WTC11 (cell line): ENCODE results near the gene TEKT3. TPM values are rescaled to one million over a fixed set of nuclear protein-coding genes. Genes with fewer than 3 reads are reported as not detected.

Experiments
- ATAC-seq: fragments of 200-7000 bp; cut with Tn5 transposase; 2 replicates; pipeline ENCODE4 v1.10.0; 2021; ENCODE audit warnings: mild to moderate bottlenecking, moderate library complexity
- CTCF ChIA-PET: fragments of 300-600 bp; sonication (Branson Sonifier 250); formaldehyde crosslinking; loops from one replicate; lab custom pipeline; 2021; ENCODE audit warnings: antibody characterized with exemption; lab: Charles Lee
- POLR2A ChIA-PET: fragments of 350-600 bp; sonication (Branson Sonifier 250); formaldehyde crosslinking; loops from one replicate; lab custom pipeline; 2021; ENCODE audit warnings: antibody characterized with exemption; lab: Charles Lee
- DNase-seq: peaks from one replicate; pipeline ENCODE4 v3.0.0; 2021; ENCODE audit warnings: low spot score
- H3K27ac Mint-ChIP-seq: 2 replicates; pipeline ENCODE4 v1.8.0; 2021; ENCODE audit warnings: mixed read lengths
- H3K27me3 Mint-ChIP-seq: 2 replicates; pipeline ENCODE4 v1.8.0; 2021; ENCODE audit warnings: low read depth, mild to moderate bottlenecking, moderate library complexity, mixed read lengths
- H3K36me3 Mint-ChIP-seq: 2 replicates; pipeline ENCODE4 v1.8.0; 2021; ENCODE audit warnings: mixed read lengths
- H3K4me1 Mint-ChIP-seq: 2 replicates; pipeline ENCODE4 v1.8.0; 2022; ENCODE audit warnings: mixed read lengths
- H3K4me3 Mint-ChIP-seq: 2 replicates; pipeline ENCODE4 v1.8.0; 2021; ENCODE audit warnings: mild to moderate bottlenecking, moderate library complexity, mixed read lengths
- H3K9me3 Mint-ChIP-seq: 2 replicates; pipeline ENCODE4 v1.8.0; 2021; ENCODE audit warnings: mixed read lengths
- ETV6 ChIP-seq: sonication (generic); formaldehyde crosslinking; IDR thresholded peaks from 2 replicates; pipeline ENCODE4 v1.8.1; 2022; ENCODE audit warnings: mild to moderate bottlenecking, missing genetic modification reagents
- GABPB1 ChIP-seq: sonication (generic); formaldehyde crosslinking; IDR thresholded peaks from 2 replicates; pipeline ENCODE4 v1.8.1; 2023; ENCODE audit warnings: mild to moderate bottlenecking, missing genetic modification reagents
- HMGA2 ChIP-seq: fragments of 250-450 bp; sonication (Bioruptor Pico); IDR thresholded peaks from 2 replicates; pipeline ENCODE4 v1.4.0; 2021; ENCODE audit warnings: mild to moderate bottlenecking, moderate library complexity
- NFYB ChIP-seq: sonication (generic); formaldehyde crosslinking; conservative IDR thresholded peaks from 2 replicates; pipeline ENCODE4 v1.8.0; 2022; ENCODE audit warnings: low read depth, missing genetic modification reagents
- RELA ChIP-seq: sonication (generic); formaldehyde crosslinking; IDR thresholded peaks from 2 replicates; pipeline ENCODE4 v1.8.1; 2022; ENCODE audit warnings: missing genetic modification reagents, mild to moderate bottlenecking, borderline replicate concordance
- TP53 ChIP-seq: sonication (generic); formaldehyde crosslinking; IDR thresholded peaks from 2 replicates; pipeline ENCODE4 v1.8.1; 2023; ENCODE audit warnings: mild to moderate bottlenecking, missing genetic modification reagents
- ZNF317 ChIP-seq: sonication (generic); formaldehyde crosslinking; IDR thresholded peaks from 2 replicates; pipeline ENCODE4 v1.8.1; 2023; ENCODE audit warnings: low read depth, mild to moderate bottlenecking, moderate library complexity, missing genetic modification reagents, borderline replicate concordance
- total RNA-seq: library from RNA; stranded (reverse); gene quantifications from 3 replicates; pipeline ENCODE4 v1.2.3, GENCODE V29; 2021
- TF ChIP-seq, protein P1 (sequence below): fragments of 250-450 bp; sonication (Bioruptor Pico); IDR thresholded peaks from 2 replicates; pipeline ENCODE4 v1.9.0; 2021; ENCODE audit warnings: mild to moderate bottlenecking, borderline replicate concordance
- TF ChIP-seq, protein P2 (sequence below): sonication (generic); formaldehyde crosslinking; IDR thresholded peaks from 2 replicates; pipeline ENCODE4 v1.8.1; 2023; ENCODE audit warnings: mild to moderate bottlenecking, missing genetic modification reagents, moderate library complexity
- TF ChIP-seq, protein P3 (sequence below): sonication (generic); formaldehyde crosslinking; IDR thresholded peaks from 2 replicates; pipeline ENCODE4 v1.8.0; 2023; ENCODE audit warnings: missing genetic modification reagents
- TF ChIP-seq, protein P4 (sequence below): sonication (generic); formaldehyde crosslinking; IDR thresholded peaks from 2 replicates; pipeline ENCODE4 v1.8.0; 2022; ENCODE audit warnings: mild to moderate bottlenecking, missing genetic modification reagents
- TF ChIP-seq, protein P5 (sequence below): sonication (generic); formaldehyde crosslinking; IDR thresholded peaks from 2 replicates; pipeline ENCODE4 v1.8.0; 2022; ENCODE audit warnings: mild to moderate bottlenecking, missing genetic modification reagents
- TF ChIP-seq, protein P6 (sequence below): sonication (generic); formaldehyde crosslinking; IDR thresholded peaks from 2 replicates; pipeline ENCODE4 v1.8.0; 2022; ENCODE audit warnings: missing genetic modification reagents
- TF ChIP-seq, protein P7 (sequence below): sonication (generic); formaldehyde crosslinking; IDR thresholded peaks from 2 replicates; pipeline ENCODE4 v1.8.1; 2022; ENCODE audit warnings: low read depth, missing genetic modification reagents, borderline replicate concordance

Gene TEKT3
- total RNA-seq, 1 experiment from 2014 or later = 3.1 TPM

DNA sequence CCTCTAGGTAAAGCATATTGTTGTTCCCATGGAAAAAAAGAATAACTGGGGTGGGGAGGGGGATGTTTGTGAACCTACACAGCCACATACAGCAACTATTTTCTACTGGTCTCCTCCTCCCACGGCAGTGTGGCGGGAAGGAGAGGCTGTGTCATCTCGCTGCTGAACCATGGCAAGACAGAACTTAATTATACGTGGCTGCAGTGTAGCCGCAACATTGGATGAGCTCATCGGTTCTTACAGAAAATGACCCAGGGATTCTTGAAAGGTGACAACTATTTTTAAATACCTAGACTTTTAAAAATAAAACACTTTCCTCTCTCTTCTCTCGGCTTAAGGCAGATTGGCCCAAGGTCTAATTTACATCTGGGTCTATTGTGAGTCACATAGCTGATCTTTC lies 19.8 kb upstream of the TEKT3 start (continued):
- TF ChIP-seq, protein P1, sequence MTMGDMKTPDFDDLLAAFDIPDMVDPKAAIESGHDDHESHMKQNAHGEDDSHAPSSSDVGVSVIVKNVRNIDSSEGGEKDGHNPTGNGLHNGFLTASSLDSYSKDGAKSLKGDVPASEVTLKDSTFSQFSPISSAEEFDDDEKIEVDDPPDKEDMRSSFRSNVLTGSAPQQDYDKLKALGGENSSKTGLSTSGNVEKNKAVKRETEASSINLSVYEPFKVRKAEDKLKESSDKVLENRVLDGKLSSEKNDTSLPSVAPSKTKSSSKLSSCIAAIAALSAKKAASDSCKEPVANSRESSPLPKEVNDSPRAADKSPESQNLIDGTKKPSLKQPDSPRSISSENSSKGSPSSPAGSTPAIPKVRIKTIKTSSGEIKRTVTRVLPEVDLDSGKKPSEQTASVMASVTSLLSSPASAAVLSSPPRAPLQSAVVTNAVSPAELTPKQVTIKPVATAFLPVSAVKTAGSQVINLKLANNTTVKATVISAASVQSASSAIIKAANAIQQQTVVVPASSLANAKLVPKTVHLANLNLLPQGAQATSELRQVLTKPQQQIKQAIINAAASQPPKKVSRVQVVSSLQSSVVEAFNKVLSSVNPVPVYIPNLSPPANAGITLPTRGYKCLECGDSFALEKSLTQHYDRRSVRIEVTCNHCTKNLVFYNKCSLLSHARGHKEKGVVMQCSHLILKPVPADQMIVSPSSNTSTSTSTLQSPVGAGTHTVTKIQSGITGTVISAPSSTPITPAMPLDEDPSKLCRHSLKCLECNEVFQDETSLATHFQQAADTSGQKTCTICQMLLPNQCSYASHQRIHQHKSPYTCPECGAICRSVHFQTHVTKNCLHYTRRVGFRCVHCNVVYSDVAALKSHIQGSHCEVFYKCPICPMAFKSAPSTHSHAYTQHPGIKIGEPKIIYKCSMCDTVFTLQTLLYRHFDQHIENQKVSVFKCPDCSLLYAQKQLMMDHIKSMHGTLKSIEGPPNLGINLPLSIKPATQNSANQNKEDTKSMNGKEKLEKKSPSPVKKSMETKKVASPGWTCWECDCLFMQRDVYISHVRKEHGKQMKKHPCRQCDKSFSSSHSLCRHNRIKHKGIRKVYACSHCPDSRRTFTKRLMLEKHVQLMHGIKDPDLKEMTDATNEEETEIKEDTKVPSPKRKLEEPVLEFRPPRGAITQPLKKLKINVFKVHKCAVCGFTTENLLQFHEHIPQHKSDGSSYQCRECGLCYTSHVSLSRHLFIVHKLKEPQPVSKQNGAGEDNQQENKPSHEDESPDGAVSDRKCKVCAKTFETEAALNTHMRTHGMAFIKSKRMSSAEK (CRISPR knock-in tag) = no peak
- TF ChIP-seq, protein P2, sequence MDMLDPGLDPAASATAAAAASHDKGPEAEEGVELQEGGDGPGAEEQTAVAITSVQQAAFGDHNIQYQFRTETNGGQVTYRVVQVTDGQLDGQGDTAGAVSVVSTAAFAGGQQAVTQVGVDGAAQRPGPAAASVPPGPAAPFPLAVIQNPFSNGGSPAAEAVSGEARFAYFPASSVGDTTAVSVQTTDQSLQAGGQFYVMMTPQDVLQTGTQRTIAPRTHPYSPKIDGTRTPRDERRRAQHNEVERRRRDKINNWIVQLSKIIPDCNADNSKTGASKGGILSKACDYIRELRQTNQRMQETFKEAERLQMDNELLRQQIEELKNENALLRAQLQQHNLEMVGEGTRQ = no peak
- TF ChIP-seq HMGA2 (CRISPR knock-in tag) (no peak), GABPB1 (CRISPR knock-in tag) (no peak), ZNF317 (no peak)
- TF ChIP-seq, protein P3, sequence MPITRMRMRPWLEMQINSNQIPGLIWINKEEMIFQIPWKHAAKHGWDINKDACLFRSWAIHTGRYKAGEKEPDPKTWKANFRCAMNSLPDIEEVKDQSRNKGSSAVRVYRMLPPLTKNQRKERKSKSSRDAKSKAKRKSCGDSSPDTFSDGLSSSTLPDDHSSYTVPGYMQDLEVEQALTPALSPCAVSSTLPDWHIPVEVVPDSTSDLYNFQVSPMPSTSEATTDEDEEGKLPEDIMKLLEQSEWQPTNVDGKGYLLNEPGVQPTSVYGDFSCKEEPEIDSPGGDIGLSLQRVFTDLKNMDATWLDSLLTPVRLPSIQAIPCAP (CRISPR knock-in tag) = no peak
- TF ChIP-seq, protein P4, sequence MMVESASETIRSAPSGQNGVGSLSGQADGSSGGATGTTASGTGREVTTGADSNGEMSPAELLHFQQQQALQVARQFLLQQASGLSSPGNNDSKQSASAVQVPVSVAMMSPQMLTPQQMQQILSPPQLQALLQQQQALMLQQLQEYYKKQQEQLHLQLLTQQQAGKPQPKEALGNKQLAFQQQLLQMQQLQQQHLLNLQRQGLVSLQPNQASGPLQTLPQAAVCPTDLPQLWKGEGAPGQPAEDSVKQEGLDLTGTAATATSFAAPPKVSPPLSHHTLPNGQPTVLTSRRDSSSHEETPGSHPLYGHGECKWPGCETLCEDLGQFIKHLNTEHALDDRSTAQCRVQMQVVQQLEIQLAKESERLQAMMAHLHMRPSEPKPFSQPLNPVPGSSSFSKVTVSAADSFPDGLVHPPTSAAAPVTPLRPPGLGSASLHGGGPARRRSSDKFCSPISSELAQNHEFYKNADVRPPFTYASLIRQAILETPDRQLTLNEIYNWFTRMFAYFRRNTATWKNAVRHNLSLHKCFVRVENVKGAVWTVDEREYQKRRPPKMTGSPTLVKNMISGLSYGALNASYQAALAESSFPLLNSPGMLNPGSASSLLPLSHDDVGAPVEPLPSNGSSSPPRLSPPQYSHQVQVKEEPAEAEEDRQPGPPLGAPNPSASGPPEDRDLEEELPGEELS = no peak

DNA sequence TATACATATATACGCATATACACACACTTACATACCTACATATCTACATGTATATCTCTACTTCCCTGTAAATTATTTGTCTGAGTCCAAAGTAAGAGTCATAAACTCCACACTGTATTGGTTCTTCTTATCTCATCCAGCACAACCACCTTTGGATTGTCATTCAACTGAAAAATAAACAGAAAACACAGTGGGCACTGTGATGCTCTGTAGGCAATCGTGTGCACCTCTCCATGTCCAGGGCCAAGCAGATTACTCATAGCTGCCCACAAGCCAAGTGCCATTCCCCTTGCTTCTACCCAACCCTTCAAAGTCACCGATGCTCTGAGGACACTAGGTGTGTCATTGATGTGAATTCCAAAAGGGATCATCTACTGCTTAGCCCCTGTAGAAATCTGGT lies 12.9 kb upstream of the TEKT3 start:
- CTCF ChIA-PET = no interaction called here
- peaks cover 7% of the 10 kb centered on the region for H3K4me1 Mint-ChIP-seq
- TF ChIP-seq, protein P5, sequence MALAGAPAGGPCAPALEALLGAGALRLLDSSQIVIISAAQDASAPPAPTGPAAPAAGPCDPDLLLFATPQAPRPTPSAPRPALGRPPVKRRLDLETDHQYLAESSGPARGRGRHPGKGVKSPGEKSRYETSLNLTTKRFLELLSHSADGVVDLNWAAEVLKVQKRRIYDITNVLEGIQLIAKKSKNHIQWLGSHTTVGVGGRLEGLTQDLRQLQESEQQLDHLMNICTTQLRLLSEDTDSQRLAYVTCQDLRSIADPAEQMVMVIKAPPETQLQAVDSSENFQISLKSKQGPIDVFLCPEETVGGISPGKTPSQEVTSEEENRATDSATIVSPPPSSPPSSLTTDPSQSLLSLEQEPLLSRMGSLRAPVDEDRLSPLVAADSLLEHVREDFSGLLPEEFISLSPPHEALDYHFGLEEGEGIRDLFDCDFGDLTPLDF (CRISPR knock-in tag) = no peak
- TF ChIP-seq HMGA2 (CRISPR knock-in tag) = no peak
- TF ChIP-seq, all 79 proteins: peak for 0
- no peak overlapping the region for H3K4me3 Mint-ChIP-seq
- H3K9me3 Mint-ChIP-seq = peaks cover 19% of the 10 kb centered on the region
- H3K27me3 Mint-ChIP-seq = peaks cover 25% of the 10 kb centered on the region
- ATAC-seq (no peak), DNase-seq (no peak)
- POLR2A ChIA-PET = no interaction called here
- H3K27ac Mint-ChIP-seq = no peak overlapping the region
- no peaks in the 10 kb centered on the region for H3K36me3 Mint-ChIP-seq

DNA sequence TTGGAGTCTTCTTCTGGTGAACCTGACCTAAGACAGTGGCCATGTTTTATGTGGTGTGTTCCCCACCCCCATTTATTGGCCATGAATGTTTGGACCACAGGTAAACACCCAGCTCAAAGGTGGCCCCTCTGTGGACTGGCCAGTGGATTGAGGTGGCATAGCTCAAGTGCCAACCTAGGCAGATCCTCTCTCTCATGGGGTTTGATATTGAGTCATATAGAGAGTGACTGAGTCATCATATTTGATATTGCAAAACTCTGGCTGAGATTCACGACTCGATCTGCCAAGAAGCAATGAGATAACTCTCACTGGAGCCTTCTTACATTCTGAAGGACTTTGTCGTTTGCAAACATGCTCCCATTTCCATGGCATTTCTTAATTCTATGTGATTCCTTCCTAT lies 10.5 kb upstream of the TEKT3 start:
- POLR2A ChIA-PET = no interaction called here
- peaks cover 16% of the 10 kb centered on the region for H3K27me3 Mint-ChIP-seq
- DNase-seq (no peak), ATAC-seq (no peak)
- no peak overlapping the region for H3K4me3 Mint-ChIP-seq
- H3K27ac Mint-ChIP-seq = no peak overlapping the region
- H3K36me3 Mint-ChIP-seq = no peaks in the 10 kb centered on the region
- CTCF ChIA-PET = interaction anchor here (1.2 kb wide), 1 partner anchor 151 kb away, joined by 3 read pairs; no protein-coding TSS in a partner anchor
- peaks cover 7% of the 10 kb centered on the region for H3K4me1 Mint-ChIP-seq
- peaks cover 19% of the 10 kb centered on the region for H3K9me3 Mint-ChIP-seq
- TF ChIP-seq, protein P6, sequence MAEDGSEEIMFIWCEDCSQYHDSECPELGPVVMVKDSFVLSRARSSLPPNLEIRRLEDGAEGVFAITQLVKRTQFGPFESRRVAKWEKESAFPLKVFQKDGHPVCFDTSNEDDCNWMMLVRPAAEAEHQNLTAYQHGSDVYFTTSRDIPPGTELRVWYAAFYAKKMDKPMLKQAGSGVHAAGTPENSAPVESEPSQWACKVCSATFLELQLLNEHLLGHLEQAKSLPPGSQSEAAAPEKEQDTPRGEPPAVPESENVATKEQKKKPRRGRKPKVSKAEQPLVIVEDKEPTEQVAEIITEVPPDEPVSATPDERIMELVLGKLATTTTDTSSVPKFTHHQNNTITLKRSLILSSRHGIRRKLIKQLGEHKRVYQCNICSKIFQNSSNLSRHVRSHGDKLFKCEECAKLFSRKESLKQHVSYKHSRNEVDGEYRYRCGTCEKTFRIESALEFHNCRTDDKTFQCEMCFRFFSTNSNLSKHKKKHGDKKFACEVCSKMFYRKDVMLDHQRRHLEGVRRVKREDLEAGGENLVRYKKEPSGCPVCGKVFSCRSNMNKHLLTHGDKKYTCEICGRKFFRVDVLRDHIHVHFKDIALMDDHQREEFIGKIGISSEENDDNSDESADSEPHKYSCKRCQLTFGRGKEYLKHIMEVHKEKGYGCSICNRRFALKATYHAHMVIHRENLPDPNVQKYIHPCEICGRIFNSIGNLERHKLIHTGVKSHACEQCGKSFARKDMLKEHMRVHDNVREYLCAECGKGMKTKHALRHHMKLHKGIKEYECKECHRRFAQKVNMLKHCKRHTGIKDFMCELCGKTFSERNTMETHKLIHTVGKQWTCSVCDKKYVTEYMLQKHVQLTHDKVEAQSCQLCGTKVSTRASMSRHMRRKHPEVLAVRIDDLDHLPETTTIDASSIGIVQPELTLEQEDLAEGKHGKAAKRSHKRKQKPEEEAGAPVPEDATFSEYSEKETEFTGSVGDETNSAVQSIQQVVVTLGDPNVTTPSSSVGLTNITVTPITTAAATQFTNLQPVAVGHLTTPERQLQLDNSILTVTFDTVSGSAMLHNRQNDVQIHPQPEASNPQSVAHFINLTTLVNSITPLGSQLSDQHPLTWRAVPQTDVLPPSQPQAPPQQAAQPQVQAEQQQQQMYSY = no peak
- TF ChIP-seq, protein P7, sequence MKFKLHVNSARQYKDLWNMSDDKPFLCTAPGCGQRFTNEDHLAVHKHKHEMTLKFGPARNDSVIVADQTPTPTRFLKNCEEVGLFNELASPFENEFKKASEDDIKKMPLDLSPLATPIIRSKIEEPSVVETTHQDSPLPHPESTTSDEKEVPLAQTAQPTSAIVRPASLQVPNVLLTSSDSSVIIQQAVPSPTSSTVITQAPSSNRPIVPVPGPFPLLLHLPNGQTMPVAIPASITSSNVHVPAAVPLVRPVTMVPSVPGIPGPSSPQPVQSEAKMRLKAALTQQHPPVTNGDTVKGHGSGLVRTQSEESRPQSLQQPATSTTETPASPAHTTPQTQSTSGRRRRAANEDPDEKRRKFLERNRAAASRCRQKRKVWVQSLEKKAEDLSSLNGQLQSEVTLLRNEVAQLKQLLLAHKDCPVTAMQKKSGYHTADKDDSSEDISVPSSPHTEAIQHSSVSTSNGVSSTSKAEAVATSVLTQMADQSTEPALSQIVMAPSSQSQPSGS (CRISPR knock-in tag) = no peak
- TF ChIP-seq NFYB = no peak
- no peak for TF ChIP-seq TP53 (CRISPR knock-in tag)
- TF ChIP-seq ETV6 (CRISPR knock-in tag) = no peak
- TF ChIP-seq, protein P5 (CRISPR knock-in tag) = no peak
- TF ChIP-seq, protein P2 = no peak
- no peak for TF ChIP-seq RELA (CRISPR knock-in tag)
